Testis (tissue), 3 donors: Measurements from ENCODE around the gene EYA2. TPM values are rescaled to one million over a fixed set of nuclear protein-coding genes. Genes with fewer than 3 reads are reported as not detected.

Experiments
- DNase-seq: peaks from one replicate; pipeline ENCODE4 v3.0.0-alpha.2; 2019
- H3K27ac ChIP-seq, 2 donors: fragments of 200-600 bp; sonication (generic); one replicate each; pipeline ENCODE4 v1.5.1; 2019
- H3K27me3 ChIP-seq: fragments of 200-600 bp; sonication (generic); one replicate; pipeline ENCODE4 v1.5.1; 2019
- H3K36me3 ChIP-seq: fragments of 200-600 bp; sonication (generic); one replicate; pipeline ENCODE4 v1.5.1; 2017; ENCODE audit warnings: low read depth; ENCODE audit errors: missing control alignments
- H3K4me1 ChIP-seq: fragments of 200-600 bp; sonication (generic); one replicate; pipeline ENCODE4 v1.5.1; 2019
- H3K4me3 ChIP-seq, 2 donors: fragments of 200-600 bp; sonication (generic); one replicate each; pipeline ENCODE4 v1.5.1; 2017 to 2019
- H3K9me3 ChIP-seq: fragments of 200-600 bp; sonication (generic); one replicate; pipeline ENCODE4 v1.5.1; 2017
- POLR2A ChIP-seq: fragments of 450-650 bp; IDR thresholded peaks from one replicate; pipeline ENCODE4 v1.6.1; 2017; ENCODE audit warnings: antibody characterized with exemption, mild to moderate bottlenecking, moderate library complexity
- WGBS, 2 donors: methylation state at CpG; one replicate each; pipeline ENCODE4 v1.1.5; 2018; 5-methylcytosine and 5-hydroxymethylcytosine counted together
- intact Hi-C: fragments of 100-400 bp; cut with DNase I; formaldehyde crosslinking; loops from one replicate; pipeline ENCODE4 v1.15.1; 2023; ENCODE audit warnings: low total_unique reads
- polyA plus RNA-seq: library from polyadenylated mRNA; stranded (reverse); fragments of 350-450 nt; fragmentation: Illumina TruSeq; extraction: RNeasy Lipid Tissue Mini Kit (QIAGEN cat#74804); gene quantifications from one replicate; pipeline ENCODE4 v1.2.3, GENCODE V29; 2014; ENCODE audit warnings: low read depth, low replicate concordance; ENCODE audit not compliant: insufficient read depth
- total RNA-seq, 2 donors: library from RNA; depleted of rRNA; stranded (reverse); fragments of >200 nt; gene quantifications; one replicate each; pipeline ENCODE4 v1.2.3, GENCODE V29; 2016
- TF ChIP-seq, protein P1 (sequence below), 3 experiments: fragments of 450-650 bp in 2 of 3; fragments of 200-600 bp in 1 of 3; sonication (generic) in 1 of 3; IDR thresholded peaks; one replicate each; pipeline ENCODE4 v1.5.1; 2016 to 2019; ENCODE audit warnings: antibody characterized with exemption in 3 of 3, mild to moderate bottlenecking in 2 of 3, moderate library complexity in 1 of 3

Gene EYA2
- total and polyA plus RNA-seq, 3 donors from 2014 or later, result 14.6 to 17.2 (median 16.2) TPM

DNA sequence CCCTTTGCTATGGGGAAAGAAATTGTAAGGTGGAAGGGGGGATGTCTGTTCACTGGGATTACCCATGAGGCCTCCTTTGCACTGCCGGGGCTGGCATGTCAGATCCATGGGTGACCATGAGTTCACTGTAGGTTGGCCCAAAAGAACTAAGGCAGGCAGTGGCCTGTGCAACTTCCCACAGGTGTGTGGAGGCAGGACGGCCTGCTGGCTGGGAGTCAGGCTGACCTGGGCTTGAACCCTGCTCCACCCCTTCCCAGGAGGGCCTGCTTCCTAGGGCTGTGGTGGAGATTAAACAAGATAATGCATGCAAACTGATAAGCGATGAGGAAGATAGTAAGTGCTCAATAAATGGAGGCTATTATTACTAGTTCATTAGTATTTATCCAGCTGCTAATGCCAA lies 163.0 kb downstream of the EYA2 start:
- H3K4me3 ChIP-seq, result no peak overlapping the region
- no peak for TF ChIP-seq POLR2A
- WGBS, 2 donors, result 85 to 89% methylated on average over 3 of the region's 3 CpGs
- no peaks in the 10 kb centered on the region for H3K36me3 ChIP-seq
- no peak for DNase-seq
- no peaks in the 10 kb centered on the region for H3K9me3 ChIP-seq
- H3K27ac ChIP-seq, result no peak overlapping the region
- intact Hi-C loops, result no loop called here
- H3K4me1 ChIP-seq, result no peaks in the 10 kb centered on the region
- no peaks in the 10 kb centered on the region for H3K27me3 ChIP-seq

DNA sequence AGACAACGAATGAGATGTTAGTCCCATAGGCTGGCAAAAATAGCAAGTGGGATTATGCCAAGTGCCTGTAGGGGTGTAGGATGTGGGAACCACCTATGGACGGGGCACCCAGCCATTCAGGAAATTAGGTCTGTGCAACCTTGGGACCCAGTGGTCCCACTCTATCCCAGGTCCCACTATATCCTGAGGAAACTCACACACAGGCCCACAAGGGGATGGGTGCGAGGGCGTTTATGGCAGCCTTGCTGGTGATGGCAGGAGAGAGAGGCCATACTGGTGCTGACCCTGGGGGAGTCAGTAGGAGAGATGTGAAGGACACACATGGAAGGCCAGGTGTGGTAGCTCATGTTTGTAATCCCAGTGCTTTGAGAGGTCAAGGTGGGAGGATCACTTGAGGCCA lies 163.6 kb downstream of the EYA2 start:
- Histone ChIP-seq H3K27ac (no peak overlapping the region), H3K36me3 (no peaks in the 10 kb centered on the region), H3K4me1 (no peaks in the 10 kb centered on the region), H3K9me3 (no peaks in the 10 kb centered on the region), H3K27me3 (no peaks in the 10 kb centered on the region), H3K4me3 (no peak overlapping the region)
- 94 to 95% methylated on average over 4 of the region's 4 CpGs for WGBS, 2 donors
- intact Hi-C loops, result no loop called here
- DNase-seq, result no peak
- TF ChIP-seq, protein P1, sequence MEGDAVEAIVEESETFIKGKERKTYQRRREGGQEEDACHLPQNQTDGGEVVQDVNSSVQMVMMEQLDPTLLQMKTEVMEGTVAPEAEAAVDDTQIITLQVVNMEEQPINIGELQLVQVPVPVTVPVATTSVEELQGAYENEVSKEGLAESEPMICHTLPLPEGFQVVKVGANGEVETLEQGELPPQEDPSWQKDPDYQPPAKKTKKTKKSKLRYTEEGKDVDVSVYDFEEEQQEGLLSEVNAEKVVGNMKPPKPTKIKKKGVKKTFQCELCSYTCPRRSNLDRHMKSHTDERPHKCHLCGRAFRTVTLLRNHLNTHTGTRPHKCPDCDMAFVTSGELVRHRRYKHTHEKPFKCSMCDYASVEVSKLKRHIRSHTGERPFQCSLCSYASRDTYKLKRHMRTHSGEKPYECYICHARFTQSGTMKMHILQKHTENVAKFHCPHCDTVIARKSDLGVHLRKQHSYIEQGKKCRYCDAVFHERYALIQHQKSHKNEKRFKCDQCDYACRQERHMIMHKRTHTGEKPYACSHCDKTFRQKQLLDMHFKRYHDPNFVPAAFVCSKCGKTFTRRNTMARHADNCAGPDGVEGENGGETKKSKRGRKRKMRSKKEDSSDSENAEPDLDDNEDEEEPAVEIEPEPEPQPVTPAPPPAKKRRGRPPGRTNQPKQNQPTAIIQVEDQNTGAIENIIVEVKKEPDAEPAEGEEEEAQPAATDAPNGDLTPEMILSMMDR (IDR thresholded peaks at IDR 0.05), result no peak
- TF ChIP-seq POLR2A, result no peak

DNA sequence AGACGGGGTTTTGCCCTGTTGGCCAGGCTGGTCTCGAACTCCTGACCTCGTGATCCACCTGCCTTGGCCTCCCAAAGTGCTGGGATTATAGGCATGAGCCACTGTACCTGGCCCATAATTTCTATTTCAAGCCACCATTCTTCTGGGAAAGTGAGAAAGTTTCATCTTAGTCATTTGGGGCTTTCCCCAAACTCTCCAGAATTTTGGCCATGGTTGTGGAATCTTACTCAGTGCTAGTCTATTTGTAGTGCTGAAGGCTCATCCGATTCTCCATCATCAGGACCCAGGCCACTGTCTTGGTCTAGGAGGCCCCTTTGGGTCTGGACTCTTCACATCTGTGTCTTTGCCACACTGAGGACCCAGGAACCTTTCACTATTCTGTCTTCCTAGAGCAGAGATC lies 164.9 kb downstream of the EYA2 start:
- DNase-seq, result no peak

DNA sequence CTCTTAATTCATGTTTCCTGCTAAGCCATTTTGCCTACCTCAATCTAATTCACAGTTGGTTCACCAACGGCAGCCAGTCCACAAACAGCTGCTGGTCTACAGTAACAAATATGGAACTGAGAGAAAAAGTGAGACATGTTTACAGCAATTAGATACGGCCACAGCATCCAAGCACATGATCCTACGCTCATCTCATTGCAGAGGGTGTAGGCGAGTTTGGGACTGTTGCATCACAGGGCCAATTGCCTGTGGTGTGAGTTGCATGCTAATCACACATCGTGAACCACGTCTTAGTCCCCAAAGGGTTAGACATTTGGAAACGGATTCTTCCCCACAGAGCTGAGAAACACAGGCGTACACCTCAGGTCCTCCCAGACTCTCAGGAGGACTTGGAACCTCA lies 166.9 kb downstream of the EYA2 start:
- Histone ChIP-seq H3K4me1 (peaks cover 3% of the 10 kb centered on the region), H3K4me3 (no peak overlapping the region), H3K9me3 (no peaks in the 10 kb centered on the region), H3K27me3 (no peaks in the 10 kb centered on the region), H3K36me3 (no peaks in the 10 kb centered on the region), H3K27ac (no peak overlapping the region)
- 92 to 95% methylated on average over 8 of the region's 8 CpGs for WGBS, 2 donors
- intact Hi-C loops, result no loop called here
- TF ChIP-seq, protein P1 (IDR thresholded peaks at IDR 0.05), result no peak
- no peak for TF ChIP-seq POLR2A
- DNase-seq, result no peak

More for the DNA sequence above, 164.9 kb downstream of the EYA2 start:
- H3K9me3 ChIP-seq, result no peaks in the 10 kb centered on the region
- TF ChIP-seq POLR2A, result no peak
- TF ChIP-seq, protein P1 (IDR thresholded peaks at IDR 0.05), result no peak
- intact Hi-C loops, result no loop called here
- H3K4me1 ChIP-seq, result peaks cover 3% of the 10 kb centered on the region
- no peak overlapping the region for H3K4me3 ChIP-seq
- no peaks in the 10 kb centered on the region for H3K36me3 ChIP-seq
- no peak overlapping the region for H3K27ac ChIP-seq
- 82 to 92% methylated on average over 4 of the region's 4 CpGs for WGBS, 2 donors
- H3K27me3 ChIP-seq, result no peaks in the 10 kb centered on the region

DNA sequence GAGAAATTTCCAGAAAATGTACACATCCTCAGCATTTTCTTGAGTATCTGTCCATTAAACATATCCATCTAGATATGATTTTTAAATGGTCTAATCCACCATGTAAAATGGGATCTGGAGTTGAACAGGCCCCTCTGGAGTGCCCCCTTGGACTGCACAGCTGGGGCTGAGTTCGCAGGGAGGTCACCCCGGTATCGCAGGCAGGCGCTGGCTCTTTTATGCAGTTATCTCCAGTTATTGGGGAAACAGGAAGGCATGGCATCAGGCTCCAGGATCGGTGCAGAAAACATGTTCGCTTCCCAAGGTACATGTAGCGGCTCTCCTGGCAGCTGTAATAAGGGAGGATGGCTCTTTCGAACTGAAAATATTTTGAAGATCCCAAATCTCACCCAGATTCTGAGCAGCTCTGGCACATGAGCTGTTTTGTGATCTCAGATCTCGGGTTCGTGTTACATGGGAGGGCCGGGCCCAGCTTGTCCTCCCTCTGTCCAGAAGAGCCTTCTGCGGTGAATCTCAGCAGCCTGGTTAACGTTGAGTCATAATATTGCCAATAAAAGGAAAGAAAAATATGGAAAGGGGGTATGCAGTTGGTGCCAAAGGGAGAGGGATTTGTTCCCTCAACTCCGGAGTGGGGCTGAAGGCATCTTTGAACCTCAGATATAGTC lies 167.7 kb downstream of the EYA2 start:
- Histone ChIP-seq H3K4me3 (no peak overlapping the region), H3K4me1 (peaks cover 3% of the 10 kb centered on the region), H3K27me3 (no peaks in the 10 kb centered on the region), H3K9me3 (no peaks in the 10 kb centered on the region), H3K27ac (no peak overlapping the region), H3K36me3 (no peaks in the 10 kb centered on the region)
- TF ChIP-seq, protein P1 (IDR thresholded peaks at IDR 0.05), result no peak
- TF ChIP-seq POLR2A, result no peak
- DNase-seq, result no peak
- intact Hi-C loops, result no loop called here
- WGBS, 2 donors, result 78 to 82% methylated on average over 13 to 14 of the region's 14 CpGs
